Measurements from ENCODE around the gene MAML1.

Gene MAML1

DNA sequence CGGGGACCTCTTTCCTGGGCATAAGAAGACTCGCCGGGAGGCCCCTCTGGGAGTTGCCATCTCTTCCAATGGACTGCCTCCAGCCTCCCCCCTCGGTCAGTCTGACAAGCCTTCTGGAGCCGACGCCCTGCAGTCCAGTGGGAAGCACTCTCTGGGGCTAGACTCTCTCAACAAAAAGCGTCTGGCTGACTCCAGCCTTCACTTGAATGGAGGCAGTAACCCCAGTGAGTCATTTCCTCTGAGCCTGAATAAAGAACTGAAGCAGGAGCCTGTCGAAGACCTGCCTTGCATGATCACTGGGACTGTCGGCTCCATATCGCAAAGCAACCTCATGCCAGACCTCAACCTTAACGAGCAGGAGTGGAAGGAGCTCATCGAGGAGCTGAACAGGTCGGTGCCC lies 32.8 kb downstream of the MAML1 start:
- TF ChIP-seq, protein P1, sequence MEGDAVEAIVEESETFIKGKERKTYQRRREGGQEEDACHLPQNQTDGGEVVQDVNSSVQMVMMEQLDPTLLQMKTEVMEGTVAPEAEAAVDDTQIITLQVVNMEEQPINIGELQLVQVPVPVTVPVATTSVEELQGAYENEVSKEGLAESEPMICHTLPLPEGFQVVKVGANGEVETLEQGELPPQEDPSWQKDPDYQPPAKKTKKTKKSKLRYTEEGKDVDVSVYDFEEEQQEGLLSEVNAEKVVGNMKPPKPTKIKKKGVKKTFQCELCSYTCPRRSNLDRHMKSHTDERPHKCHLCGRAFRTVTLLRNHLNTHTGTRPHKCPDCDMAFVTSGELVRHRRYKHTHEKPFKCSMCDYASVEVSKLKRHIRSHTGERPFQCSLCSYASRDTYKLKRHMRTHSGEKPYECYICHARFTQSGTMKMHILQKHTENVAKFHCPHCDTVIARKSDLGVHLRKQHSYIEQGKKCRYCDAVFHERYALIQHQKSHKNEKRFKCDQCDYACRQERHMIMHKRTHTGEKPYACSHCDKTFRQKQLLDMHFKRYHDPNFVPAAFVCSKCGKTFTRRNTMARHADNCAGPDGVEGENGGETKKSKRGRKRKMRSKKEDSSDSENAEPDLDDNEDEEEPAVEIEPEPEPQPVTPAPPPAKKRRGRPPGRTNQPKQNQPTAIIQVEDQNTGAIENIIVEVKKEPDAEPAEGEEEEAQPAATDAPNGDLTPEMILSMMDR (IDR thresholded peaks at IDR 0.05; ENCODE audit: extremely low read depth, missing control alignments), result no peak
- no peak for DNase-seq (ENCODE audit: low spot score)

DNA sequence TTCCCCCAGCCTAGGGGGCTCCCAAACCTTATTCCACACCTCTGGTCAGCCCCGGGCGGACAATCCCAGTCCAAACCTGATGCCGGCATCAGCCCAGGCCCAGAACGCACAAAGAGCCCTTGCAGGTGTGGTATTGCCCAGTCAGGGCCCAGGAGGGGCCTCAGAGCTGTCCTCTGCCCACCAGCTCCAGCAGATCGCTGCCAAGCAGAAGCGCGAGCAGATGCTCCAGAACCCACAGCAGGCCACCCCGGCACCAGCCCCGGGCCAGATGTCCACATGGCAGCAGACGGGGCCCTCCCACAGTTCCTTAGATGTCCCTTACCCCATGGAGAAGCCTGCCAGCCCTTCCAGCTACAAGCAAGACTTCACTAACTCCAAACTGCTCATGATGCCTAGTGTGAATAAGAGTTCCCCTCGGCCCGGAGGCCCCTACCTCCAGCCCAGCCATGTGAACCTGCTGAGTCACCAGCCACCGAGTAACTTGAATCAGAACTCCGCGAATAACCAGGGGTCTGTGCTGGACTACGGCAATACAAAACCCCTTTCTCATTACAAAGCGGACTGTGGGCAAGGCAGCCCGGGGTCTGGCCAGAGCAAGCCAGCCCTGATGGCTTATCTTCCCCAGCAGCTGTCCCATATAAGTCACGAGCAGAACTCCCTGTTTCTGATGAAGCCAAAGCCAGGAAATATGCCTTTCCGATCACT lies 33.6 kb downstream of the MAML1 start:
- TF ChIP-seq, protein P1 (IDR thresholded peaks at IDR 0.05; ENCODE audit: extremely low read depth, missing control alignments), result no peak
- no peak for DNase-seq (ENCODE audit: low spot score)

DNA sequence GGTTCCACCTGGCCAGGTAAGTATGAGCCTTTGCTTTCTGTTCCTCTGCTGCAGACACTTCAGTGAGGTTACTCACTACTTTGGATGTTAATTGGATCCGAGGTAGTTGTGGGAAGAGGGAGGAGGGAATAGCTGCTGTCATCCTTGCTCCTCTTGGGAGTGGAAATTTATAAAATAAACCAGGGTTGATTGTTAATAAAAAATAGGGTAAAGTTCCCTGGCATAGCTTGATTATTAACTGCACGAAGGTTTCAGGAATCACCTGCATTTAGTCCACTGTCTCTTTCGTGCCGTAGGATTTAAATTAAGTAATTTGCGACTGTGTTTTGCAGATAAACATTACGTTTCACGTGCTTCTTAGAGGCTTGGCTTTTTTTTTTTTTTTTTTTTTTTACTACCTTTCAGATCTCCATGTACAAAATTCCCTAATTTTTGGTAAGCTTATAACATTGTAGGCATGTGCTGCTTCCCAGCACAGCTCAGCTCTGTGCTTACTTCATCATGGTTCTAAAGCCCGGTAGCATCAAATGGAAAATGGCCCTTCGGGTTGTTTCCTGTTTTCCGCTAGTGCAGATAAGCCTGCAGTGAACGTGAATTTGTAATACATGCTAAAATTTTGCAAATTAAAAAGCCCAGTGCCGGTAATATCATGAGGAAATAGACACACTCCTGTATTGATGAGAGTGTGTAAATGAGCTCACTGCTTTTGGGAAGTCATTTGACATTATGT lies 34.3 kb downstream of the MAML1 start:
- no peak for DNase-seq (ENCODE audit: low spot score)

DNA sequence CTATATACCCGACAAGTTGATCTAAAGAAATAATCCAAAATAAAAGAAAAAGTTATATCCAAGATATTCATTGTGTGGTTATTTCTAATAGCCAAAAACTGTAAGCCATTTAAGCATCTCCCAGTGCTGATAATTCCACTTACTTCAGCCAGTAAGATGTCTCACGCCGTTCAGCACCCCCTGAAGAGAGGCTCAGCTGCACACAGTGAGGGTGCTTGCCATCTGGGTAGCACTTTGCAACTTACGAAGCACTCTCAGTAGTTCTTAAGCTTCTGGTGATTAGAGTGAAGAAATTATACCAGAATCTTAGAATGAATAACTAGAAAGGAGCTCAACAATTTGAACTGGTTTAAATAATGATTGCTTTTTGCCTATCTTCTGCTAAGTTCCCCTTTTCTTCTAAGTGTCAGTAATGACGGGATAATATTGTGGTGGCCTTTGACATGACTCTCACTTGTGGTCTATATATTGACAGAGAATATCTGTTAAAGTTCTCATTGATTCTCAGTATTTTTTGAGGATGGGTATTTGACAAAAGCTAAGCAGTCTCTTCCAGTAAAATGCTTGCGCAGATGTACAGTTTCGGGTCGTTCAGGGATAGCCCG lies 35.0 kb downstream of the MAML1 start:
- DNase-seq (ENCODE audit: low spot score), result no peak
- TF ChIP-seq, protein P1 (IDR thresholded peaks at IDR 0.05; ENCODE audit: extremely low read depth, missing control alignments), result no peak

More for the DNA sequence above, 34.3 kb downstream of the MAML1 start:
- TF ChIP-seq, protein P1 (IDR thresholded peaks at IDR 0.05; ENCODE audit: extremely low read depth, missing control alignments), result no peak

DNA sequence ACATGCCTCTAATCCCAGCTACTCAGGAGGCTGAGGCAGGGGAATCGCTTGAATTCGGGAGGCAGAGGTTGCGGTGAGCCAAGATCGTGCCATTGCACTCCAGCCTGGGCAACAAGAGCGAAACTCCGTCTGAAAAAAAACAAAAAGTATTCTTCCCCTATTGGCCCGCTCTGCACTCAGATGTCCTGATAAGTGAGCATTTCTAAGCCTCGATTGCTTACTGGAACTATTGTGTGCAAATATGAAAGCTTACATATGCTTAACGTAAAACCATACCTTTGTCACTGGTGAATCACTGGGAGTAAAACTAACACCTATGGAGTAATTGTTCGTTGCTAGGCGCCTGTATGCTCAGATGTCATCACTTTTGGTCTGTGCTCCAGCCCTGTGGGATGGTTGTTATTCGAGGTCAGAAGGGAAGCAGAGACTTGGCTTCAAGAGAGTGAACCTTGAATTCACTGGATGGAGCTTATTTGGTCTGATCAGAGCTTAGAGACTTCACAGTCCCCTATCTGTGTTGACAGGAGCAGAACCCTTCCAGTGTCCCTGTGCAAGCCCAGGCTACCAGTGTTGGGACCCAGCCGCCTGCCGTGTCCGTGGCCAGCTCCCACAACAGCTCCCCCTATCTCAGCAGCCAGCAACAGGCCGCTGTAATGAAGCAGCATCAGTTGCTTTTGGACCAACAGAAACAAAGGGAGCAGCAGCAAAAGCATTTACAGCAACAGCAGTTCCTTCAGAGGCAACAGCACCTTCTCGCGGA lies 35.9 kb downstream of the MAML1 start:
- TF ChIP-seq, protein P1 (IDR thresholded peaks at IDR 0.05; ENCODE audit: extremely low read depth, missing control alignments), result no peak
- no peak for DNase-seq (ENCODE audit: low spot score)

DNA sequence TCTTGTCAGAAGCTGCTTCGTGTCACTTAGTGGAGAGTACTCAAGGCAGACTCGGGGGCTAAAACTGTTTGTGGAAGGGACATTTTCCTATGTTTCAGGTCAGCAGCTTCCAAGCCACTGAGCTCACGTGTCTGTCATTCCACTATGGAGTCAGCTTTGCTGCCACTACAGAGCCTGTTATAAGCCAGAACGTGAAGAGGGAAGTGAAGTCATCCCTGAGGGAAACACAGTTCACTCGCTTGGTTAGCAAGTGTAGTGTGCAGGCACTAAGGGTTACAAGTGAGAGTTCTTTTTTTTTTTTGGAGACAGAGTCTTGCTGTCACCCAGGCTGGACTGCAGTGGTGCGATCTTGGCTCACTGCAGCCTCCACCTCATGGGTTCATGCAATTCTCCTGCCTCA lies 36.6 kb downstream of the MAML1 start:
- no peak for DNase-seq (ENCODE audit: low spot score)
- TF ChIP-seq, protein P1 (IDR thresholded peaks at IDR 0.05; ENCODE audit: extremely low read depth, missing control alignments), result no peak
